GM18505 (cell line): ENCODE data around the gene NLGN1.
"Not testable (repeated sequence)": the region's sequence is repeated elsewhere in the genome, so short reads cannot be mapped to it uniquely, and the experiment has no call there.

Source experiments
- ATAC-seq: cut with Tn5 transposase; IDR thresholded peaks from one replicate; pipeline ENCODE4 v1.9.1; 2021; ENCODE audit not compliant: unreplicated experiment
- POLR2A ChIP-seq: IDR thresholded peaks from 4 replicates; pipeline ENCODE4 v1.6.1; 2011; ENCODE audit warnings: borderline replicate concordance; ENCODE audit not compliant: insufficient read depth, insufficient read length; ENCODE audit errors: extremely low read depth

The NLGN1 gene

DNA sequence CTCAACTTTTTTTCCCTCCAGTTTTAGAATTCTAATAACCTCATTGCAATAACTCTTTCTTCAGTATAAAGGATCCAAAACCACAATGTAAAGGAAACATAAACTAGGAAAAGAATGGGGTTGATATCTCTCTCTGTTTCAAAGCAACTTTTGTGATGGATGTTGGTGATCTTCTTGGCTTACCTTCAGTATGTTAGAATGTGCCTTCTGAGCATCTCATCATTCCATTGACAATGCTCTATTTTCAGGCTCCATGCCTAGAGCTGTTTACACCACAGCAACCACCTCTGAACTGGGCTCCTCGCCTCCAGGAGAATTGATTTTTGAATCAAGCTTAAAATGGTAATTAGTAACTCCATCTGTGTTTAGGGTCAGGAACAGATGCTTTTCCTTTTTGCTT is 6.6 kb downstream of the NLGN1 start:
- ATAC-seq = no peak

GRCh38 chr3:173410436-173410835 is 12.9 kb downstream of the NLGN1 start:
- no peak for ATAC-seq
- TF ChIP-seq POLR2A = no peak

More for the DNA sequence above, 6.6 kb downstream of the NLGN1 start:
- TF ChIP-seq POLR2A = no peak

- no peak for TF ChIP-seq POLR2A
- no peak for ATAC-seq
These were observed 13.3 kb downstream of the NLGN1 start for GRCh38 chr3:173410849-173411248.

GRCh38 chr3:173411375-173411973 is 13.9 kb downstream of the NLGN1 start:
- no peak for TF ChIP-seq POLR2A
- ATAC-seq = no peak

GRCh38 chr3:173416070-173416469 is 18.5 kb downstream of the NLGN1 start:
- no peak for ATAC-seq
- no peak for TF ChIP-seq POLR2A

GRCh38 chr3:173429076-173429475 is 31.5 kb downstream of the NLGN1 start:
- TF ChIP-seq POLR2A = no peak
- ATAC-seq = no peak

GRCh38 chr3:173429527-173429926 is 32.0 kb downstream of the NLGN1 start:
- no peak for TF ChIP-seq POLR2A
- ATAC-seq = no peak

GRCh38 chr3:173430576-173430975 is 33.0 kb downstream of the NLGN1 start:
- ATAC-seq = no peak
- no peak for TF ChIP-seq POLR2A

DNA sequence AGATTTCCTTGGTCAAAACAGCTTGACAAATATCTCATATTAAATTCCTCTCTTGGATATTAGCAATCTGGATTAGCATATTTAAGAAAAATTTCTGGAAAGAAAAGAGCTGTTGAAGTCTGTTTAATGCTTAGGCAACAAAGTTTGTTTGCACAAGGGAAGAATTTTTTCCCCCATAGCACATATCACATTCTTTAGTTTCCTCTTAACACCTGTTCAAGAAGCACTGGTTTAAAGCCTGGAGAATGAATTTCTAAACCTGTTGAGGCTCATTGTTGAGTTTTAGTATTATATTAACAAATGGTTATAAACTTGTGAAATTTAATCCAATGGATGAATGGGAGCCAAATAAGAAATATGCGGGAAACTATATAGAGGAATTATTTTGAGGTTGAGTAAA is 41.5 kb downstream of the NLGN1 start:
- no peak for TF ChIP-seq POLR2A
- no peak for ATAC-seq

GRCh38 chr3:173440514-173440913 is 43.0 kb downstream of the NLGN1 start:
- ATAC-seq = no peak
- TF ChIP-seq POLR2A = no peak

DNA sequence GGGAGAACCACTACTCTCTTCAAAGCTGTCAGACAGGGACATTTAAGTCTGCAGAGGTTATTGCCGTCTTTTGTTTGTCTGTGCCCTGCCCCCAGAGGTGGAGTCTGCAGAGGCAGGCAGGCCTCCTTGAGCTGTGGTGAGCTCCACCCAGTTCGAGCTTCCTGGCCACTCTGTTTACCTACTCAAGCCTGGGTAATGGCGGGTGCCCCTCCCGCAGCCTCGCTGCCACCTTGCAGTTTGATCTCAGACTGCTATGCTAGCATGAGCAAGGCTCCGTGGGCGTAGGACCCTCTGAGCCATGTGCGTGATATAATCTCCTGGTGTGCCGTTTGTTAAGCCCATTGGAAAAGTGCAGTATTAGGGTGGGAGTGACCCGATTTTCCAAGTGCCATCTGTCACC is 54.0 kb downstream of the NLGN1 start:
- not testable (repeated sequence) for ATAC-seq

DNA sequence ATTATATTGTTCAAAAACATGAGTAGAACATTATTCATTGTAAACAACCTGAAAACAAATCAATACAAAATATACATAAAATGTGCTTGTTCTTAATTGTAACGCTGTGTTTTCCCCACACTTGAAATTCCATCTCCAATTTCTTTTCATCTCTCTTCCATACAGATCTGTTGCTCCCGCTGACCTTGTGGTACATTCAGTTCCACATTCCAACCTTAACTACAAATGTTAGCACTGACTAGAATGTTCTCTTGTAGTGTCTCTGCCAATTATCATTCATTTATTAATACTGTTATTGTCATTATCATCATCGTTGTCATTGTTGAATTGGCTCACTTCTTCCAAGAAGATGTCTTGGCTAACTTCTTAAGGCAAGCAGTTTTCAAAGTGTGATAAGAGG is 65.7 kb downstream of the NLGN1 start:
- no peak for ATAC-seq
- TF ChIP-seq POLR2A = no peak

DNA sequence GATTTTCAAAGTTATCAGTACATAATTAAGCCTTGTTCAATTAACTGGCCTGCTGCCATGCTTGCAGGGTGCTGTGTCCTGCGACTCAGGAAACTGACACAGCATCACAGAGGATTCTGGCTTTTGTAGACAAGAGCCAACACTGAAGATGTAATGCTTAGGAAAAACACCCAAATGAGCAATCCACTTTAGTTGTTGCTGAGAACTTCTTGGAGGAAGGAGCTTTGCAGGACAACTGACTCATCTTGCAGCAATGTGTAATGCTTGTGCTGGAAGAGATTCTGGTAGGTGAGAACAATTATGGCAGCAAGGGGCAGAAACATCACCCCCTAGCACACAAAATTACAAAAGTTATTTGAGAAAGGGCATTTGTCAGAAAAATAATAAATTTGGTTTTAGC is 67.6 kb downstream of the NLGN1 start:
- no peak for ATAC-seq
- no peak for TF ChIP-seq POLR2A

- no peak for ATAC-seq
- no peak for TF ChIP-seq POLR2A
These were observed 68.5 kb downstream of the NLGN1 start for GRCh38 chr3:173465898-173466678.

DNA sequence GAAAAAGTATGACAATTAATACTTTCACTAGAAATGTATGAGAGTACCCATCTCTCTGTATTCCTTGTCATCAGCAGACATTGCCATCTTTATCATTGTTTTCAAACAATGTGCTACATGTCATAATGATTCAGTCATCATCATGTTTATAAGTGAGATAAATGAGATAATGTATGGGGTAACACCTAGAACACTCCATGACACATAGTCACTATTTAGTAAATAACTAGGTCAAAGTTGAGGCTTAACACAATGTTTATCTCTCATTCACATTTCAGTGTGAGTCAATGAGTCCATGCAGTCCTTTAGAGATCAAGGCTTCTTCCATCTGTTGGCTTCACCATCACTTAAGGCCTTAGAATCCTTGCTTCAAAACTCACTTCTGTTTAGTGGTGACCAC is 70.0 kb downstream of the NLGN1 start:
- ATAC-seq = no peak
- TF ChIP-seq POLR2A = no peak

GRCh38 chr3:173473237-173473636 is 75.7 kb downstream of the NLGN1 start:
- no peak for ATAC-seq
- TF ChIP-seq POLR2A = no peak
